ENCODE measurements around the gene SMIM21.

DNA sequence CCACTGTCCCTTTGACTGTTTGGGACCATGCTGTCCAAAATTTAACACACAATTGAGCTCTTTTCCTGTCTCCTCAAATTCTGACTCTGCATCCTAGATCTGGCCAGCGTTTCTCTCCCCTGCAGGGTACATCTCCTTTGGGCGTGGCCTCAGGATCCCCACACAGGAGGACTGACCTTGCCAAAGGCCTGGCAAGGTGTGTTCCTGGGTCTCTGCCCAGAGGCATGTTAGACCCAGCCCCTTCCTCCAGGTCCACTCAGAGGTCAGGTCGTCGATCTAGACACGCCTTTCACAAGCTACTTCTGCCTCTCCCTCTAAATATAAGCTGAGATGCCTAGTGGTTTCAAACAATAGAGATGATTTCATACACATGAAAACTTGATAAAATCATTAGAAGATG, 45.4 kb upstream of the SMIM21 start:
- TF ChIP-seq, protein P1, sequence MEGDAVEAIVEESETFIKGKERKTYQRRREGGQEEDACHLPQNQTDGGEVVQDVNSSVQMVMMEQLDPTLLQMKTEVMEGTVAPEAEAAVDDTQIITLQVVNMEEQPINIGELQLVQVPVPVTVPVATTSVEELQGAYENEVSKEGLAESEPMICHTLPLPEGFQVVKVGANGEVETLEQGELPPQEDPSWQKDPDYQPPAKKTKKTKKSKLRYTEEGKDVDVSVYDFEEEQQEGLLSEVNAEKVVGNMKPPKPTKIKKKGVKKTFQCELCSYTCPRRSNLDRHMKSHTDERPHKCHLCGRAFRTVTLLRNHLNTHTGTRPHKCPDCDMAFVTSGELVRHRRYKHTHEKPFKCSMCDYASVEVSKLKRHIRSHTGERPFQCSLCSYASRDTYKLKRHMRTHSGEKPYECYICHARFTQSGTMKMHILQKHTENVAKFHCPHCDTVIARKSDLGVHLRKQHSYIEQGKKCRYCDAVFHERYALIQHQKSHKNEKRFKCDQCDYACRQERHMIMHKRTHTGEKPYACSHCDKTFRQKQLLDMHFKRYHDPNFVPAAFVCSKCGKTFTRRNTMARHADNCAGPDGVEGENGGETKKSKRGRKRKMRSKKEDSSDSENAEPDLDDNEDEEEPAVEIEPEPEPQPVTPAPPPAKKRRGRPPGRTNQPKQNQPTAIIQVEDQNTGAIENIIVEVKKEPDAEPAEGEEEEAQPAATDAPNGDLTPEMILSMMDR (IDR thresholded peaks at IDR 0.05), result no peak
- TF ChIP-seq POLR2A (IDR thresholded peaks at IDR 0.05), result no peak

Data from breast epithelium (tissue), 3 donors.